H9 (cell line): ENCODE measurements around the gene SERINC3. TPM values are rescaled to one million over a fixed set of nuclear protein-coding genes. Genes with fewer than 3 reads are reported as not detected.

Experiments
- DNase-seq: peaks from one replicate; pipeline ENCODE4 v3.0.0-alpha.2; 2017
- H2AFZ ChIP-seq: one replicate; pipeline ENCODE4 v1.6.1; 2013; ENCODE audit warnings: mild to moderate bottlenecking, low read length, control low read depth, moderate library complexity
- H2AK5ac ChIP-seq: 2 replicates; pipeline ENCODE4 v1.6.1; 2013; ENCODE audit warnings: low read length, control low read depth, mixed read lengths; ENCODE audit not compliant: insufficient read length
- H2BK120ac ChIP-seq: one replicate; pipeline ENCODE4 v1.6.1; 2013; ENCODE audit warnings: low read depth, mild to moderate bottlenecking, low read length, control low read depth, inconsistent platforms; ENCODE audit not compliant: poor library complexity, severe bottlenecking
- H2BK12ac ChIP-seq: 2 replicates; pipeline ENCODE4 v1.6.1; 2013; ENCODE audit warnings: low read length, control low read depth, mixed read lengths, low read depth; ENCODE audit not compliant: insufficient read length
- H2BK15ac ChIP-seq: 2 replicates; pipeline ENCODE4 v1.6.1; 2013; ENCODE audit warnings: low read depth, low read length, control low read depth
- H2BK20ac ChIP-seq: one replicate; pipeline ENCODE4 v1.6.1; 2013; ENCODE audit warnings: low read depth, mild to moderate bottlenecking, low read length, control low read depth, inconsistent platforms; ENCODE audit not compliant: poor library complexity, severe bottlenecking
- H2BK5ac ChIP-seq: 2 replicates; pipeline ENCODE4 v1.6.1; 2013; ENCODE audit warnings: low read length, control low read depth, mixed read lengths; ENCODE audit not compliant: insufficient read length
- H3K14ac ChIP-seq: 2 replicates; pipeline ENCODE4 v1.6.1; 2013; ENCODE audit warnings: low read length, control low read depth; ENCODE audit not compliant: insufficient read depth
- H3K18ac ChIP-seq: 2 replicates; pipeline ENCODE4 v1.6.1; 2013; ENCODE audit warnings: low read depth, mild to moderate bottlenecking, mixed read lengths, low read length, control low read depth; ENCODE audit not compliant: insufficient read length
- H3K23ac ChIP-seq: 2 replicates; pipeline ENCODE4 v1.6.1; 2013; ENCODE audit warnings: low read length, control low read depth, mixed read lengths, low read depth; ENCODE audit not compliant: insufficient read length
- H3K23me2 ChIP-seq: 2 replicates; pipeline ENCODE4 v1.6.1; 2013; ENCODE audit warnings: low read depth, mild to moderate bottlenecking, mixed read lengths, low read length, control low read depth; ENCODE audit not compliant: insufficient read length, poor library complexity, severe bottlenecking
- H3K27ac ChIP-seq: 2 replicates; pipeline ENCODE4 v1.5.1; 2013; ENCODE audit warnings: low read length, control low read depth, mixed read lengths, low read depth; ENCODE audit not compliant: insufficient read length
- H3K27me3 ChIP-seq: 2 replicates; pipeline ENCODE4 v1.6.1; 2013; ENCODE audit warnings: low read length, control low read depth, inconsistent platforms; ENCODE audit not compliant: insufficient read depth
- H3K4ac ChIP-seq: 2 replicates; pipeline ENCODE4 v1.6.1; 2013; ENCODE audit warnings: low read depth, mild to moderate bottlenecking, control low read depth, inconsistent platforms, low read length, moderate library complexity
- H3K4me1 ChIP-seq: 2 replicates; pipeline ENCODE4 v1.6.1; 2013; ENCODE audit warnings: low read length, control low read depth, inconsistent platforms; ENCODE audit not compliant: insufficient read depth
- H3K4me2 ChIP-seq: 2 replicates; pipeline ENCODE4 v1.6.1; 2013; ENCODE audit warnings: low read length, control low read depth, mixed read lengths; ENCODE audit not compliant: insufficient read length, insufficient read depth
- H3K56ac ChIP-seq: 2 replicates; pipeline ENCODE4 v1.6.1; 2013; ENCODE audit warnings: low read depth, mild to moderate bottlenecking, mixed read lengths, low read length, control low read depth; ENCODE audit not compliant: insufficient read length
- H3K79me1 ChIP-seq: 2 replicates; pipeline ENCODE4 v1.6.1; 2013; ENCODE audit warnings: low read depth, mild to moderate bottlenecking, moderate library complexity, low read length, control low read depth, inconsistent platforms; ENCODE audit not compliant: insufficient read depth, poor library complexity, severe bottlenecking
- H3K79me2 ChIP-seq: 2 replicates; pipeline ENCODE4 v1.6.1; 2013; ENCODE audit warnings: low read length, control low read depth, inconsistent platforms; ENCODE audit not compliant: insufficient read depth
- H3K9ac ChIP-seq: 2 replicates; pipeline ENCODE4 v1.6.1; 2013; ENCODE audit warnings: low read length, control low read depth, mixed read lengths; ENCODE audit not compliant: insufficient read length; ENCODE audit errors: extremely low read depth
- H3K9me3 ChIP-seq: one replicate; pipeline ENCODE4 v1.6.1; 2013; ENCODE audit warnings: low read depth, low read length, inconsistent platforms; ENCODE audit not compliant: control insufficient read depth
- H3T11ph ChIP-seq: one replicate; pipeline ENCODE4 v1.6.1; 2013; ENCODE audit warnings: mild to moderate bottlenecking, low read length, control low read depth, inconsistent platforms
- H4K20me1 ChIP-seq: one replicate; pipeline ENCODE4 v1.6.1; 2013; ENCODE audit not compliant: control insufficient read depth, insufficient read length, insufficient read depth
- H4K5ac ChIP-seq: 2 replicates; pipeline ENCODE4 v1.6.1; 2013; ENCODE audit warnings: low read depth, mild to moderate bottlenecking, mixed read lengths, low read length, control low read depth; ENCODE audit not compliant: insufficient read length
- H4K8ac ChIP-seq: replicated peaks from 2 replicates; pipeline ENCODE4 v1.6.1; 2013; ENCODE audit warnings: low read length, control low read depth, mixed read lengths, low read depth; ENCODE audit not compliant: insufficient read length
- H4K91ac ChIP-seq: 2 replicates; pipeline ENCODE4 v1.6.1; 2013; ENCODE audit warnings: low read depth, mild to moderate bottlenecking, moderate library complexity, mixed read lengths, low read length, control low read depth; ENCODE audit not compliant: insufficient read length
- H3K27ac Mint-ChIP-seq, 3 experiments: 2 replicates in 2 of 3; 3 replicates in 1 of 3; pipeline ENCODE4 v1.8.0; 2020 to 2021; ENCODE audit warnings: mixed read lengths in 3 of 3, mild to moderate bottlenecking in 1 of 3, moderate library complexity in 1 of 3
- H3K27me3 Mint-ChIP-seq: 2 replicates; pipeline ENCODE4 v1.8.0; 2021; ENCODE audit warnings: low read depth, mild to moderate bottlenecking, moderate library complexity, mixed read lengths
- H3K36me3 Mint-ChIP-seq, 3 experiments: 2 replicates in 2 of 3; 3 replicates in 1 of 3; pipeline ENCODE4 v1.8.0; 2020 to 2021; ENCODE audit warnings: low read depth in 3 of 3, mixed read lengths in 3 of 3; ENCODE audit not compliant: insufficient read depth in 1 of 3
- H3K4me1 Mint-ChIP-seq, 2 experiments: 2 replicates each; pipeline ENCODE4 v1.8.0; 2020; ENCODE audit warnings: mixed read lengths in 2 of 2
- H3K4me3 Mint-ChIP-seq, 2 experiments: 2 replicates in 1 of 2; 3 replicates in 1 of 2; pipeline ENCODE4 v1.8.0; 2020 to 2021; ENCODE audit warnings: mild to moderate bottlenecking in 2 of 2, mixed read lengths in 2 of 2, moderate library complexity in 1 of 2
- H3K9me3 Mint-ChIP-seq, 2 experiments: 2 replicates in 1 of 2; 3 replicates in 1 of 2; pipeline ENCODE4 v1.8.0; 2020; ENCODE audit warnings: mild to moderate bottlenecking in 2 of 2, mixed read lengths in 2 of 2, moderate library complexity in 1 of 2
- WGBS: extraction: QIAGEN DNeasy Blood & Tissue Kit; methylation state at CpG from one replicate; pipeline ENCODE4 v1.1.7; 2013; ENCODE audit warnings: missing lambda C conversion rate, low lambda C conversion rate, mixed read lengths; ENCODE audit not compliant: insufficient read length; ENCODE audit errors: extremely low coverage; 5-methylcytosine and 5-hydroxymethylcytosine counted together
- total RNA-seq: library from RNA; stranded (reverse); gene quantifications from 2 replicates; pipeline ENCODE4 v1.2.1, GENCODE V29; 2021
- TF ChIP-seq, protein P1 (sequence below): fragments of 200-600 bp; sonication (generic); conservative IDR thresholded peaks from 3 replicates; pipeline ENCODE4 v1.8.0; 2021; ENCODE audit warnings: antibody characterized with exemption, mild to moderate bottlenecking

Gene SERINC3
- total RNA-seq, 1 experiment from 2014 or later = 41.5 TPM

DNA sequence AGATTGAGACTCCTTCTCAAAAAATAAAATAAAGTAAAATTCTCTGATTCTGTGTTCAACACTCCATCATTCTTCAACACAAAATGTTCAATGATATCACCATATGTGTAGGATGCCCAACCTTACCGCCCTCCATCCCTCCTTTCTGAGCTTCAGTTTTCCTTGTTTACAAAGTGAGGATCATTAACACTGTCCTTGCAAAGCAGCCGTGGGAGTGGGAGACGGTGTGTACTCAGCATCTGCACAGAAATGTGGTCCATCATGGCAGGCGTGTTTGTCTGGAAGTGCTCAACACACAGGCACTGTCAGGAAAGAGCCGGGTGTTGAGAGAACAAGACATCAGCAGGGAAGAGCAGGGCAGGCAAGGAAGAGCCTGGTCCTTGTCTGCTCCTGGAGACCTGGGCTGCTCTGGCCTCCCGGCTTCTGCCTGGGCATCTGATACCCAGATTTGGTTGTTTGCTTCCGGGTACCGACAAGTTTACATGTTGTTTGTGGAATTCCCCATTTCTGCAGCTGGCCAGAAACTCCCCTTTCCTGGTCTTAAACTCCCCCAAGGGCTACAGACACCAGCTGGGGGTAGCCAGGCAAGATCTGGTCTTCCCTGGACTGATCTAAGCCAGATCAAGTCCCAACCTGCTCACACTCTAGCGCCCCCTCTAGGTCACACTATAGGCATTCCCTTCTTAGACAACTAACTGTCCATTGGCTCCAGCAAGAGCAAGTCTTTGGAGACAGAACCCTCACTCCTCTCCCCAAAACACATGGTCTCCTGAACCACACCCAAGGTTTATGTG is 72.9 kb downstream of the SERINC3 start:
- Histone ChIP-seq H4K20me1 (no peaks in the 10 kb centered on the region), H3T11ph (no peak overlapping the region), H2BK120ac (no peak overlapping the region), H3K27me3 (no peaks in the 10 kb centered on the region), H3K4me2 (no peak overlapping the region), H3K9me3 (no peaks in the 10 kb centered on the region), H4K8ac (no peak overlapping the region), H3K4ac (no peak overlapping the region), H2BK5ac (no peak overlapping the region), H4K91ac (no peak overlapping the region), H2BK15ac (no peak overlapping the region), H3K23ac (no peak overlapping the region), H3K79me1 (no peaks in the 10 kb centered on the region), H2BK12ac (no peak overlapping the region), H2BK20ac (no peak overlapping the region), H3K56ac (no peak overlapping the region), H3K9ac (no peak overlapping the region), H3K4me1 (no peaks in the 10 kb centered on the region), H2AFZ (no peak overlapping the region), H3K79me2 (no peaks in the 10 kb centered on the region), H3K14ac (no peak overlapping the region), H2AK5ac (no peak overlapping the region), H3K23me2 (no peaks in the 10 kb centered on the region), H3K27ac (no peak overlapping the region), H3K18ac (no peak overlapping the region), H4K5ac (no peak overlapping the region)
- TF ChIP-seq, protein P1, sequence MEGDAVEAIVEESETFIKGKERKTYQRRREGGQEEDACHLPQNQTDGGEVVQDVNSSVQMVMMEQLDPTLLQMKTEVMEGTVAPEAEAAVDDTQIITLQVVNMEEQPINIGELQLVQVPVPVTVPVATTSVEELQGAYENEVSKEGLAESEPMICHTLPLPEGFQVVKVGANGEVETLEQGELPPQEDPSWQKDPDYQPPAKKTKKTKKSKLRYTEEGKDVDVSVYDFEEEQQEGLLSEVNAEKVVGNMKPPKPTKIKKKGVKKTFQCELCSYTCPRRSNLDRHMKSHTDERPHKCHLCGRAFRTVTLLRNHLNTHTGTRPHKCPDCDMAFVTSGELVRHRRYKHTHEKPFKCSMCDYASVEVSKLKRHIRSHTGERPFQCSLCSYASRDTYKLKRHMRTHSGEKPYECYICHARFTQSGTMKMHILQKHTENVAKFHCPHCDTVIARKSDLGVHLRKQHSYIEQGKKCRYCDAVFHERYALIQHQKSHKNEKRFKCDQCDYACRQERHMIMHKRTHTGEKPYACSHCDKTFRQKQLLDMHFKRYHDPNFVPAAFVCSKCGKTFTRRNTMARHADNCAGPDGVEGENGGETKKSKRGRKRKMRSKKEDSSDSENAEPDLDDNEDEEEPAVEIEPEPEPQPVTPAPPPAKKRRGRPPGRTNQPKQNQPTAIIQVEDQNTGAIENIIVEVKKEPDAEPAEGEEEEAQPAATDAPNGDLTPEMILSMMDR = peak; percentile 80
- H3K4me3 Mint-ChIP-seq = no peak overlapping the region
- H3K9me3 Mint-ChIP-seq = no peaks in the 10 kb centered on the region
- H3K4me1 Mint-ChIP-seq = peaks cover 0 to 4% of the 10 kb centered on the region in 2 experiments; a peak in 2 of 4 replicates
- no peaks in the 10 kb centered on the region for H3K36me3 Mint-ChIP-seq
- WGBS = no CpG with 5 or more reads among the region's 9 CpGs
- peak; percentile 79 for DNase-seq
- H3K27ac Mint-ChIP-seq = peak overlapping the region in 1 of 3 experiments; percentile 89; a peak in 1 of 7 replicates
- peaks cover 3% of the 10 kb centered on the region for H3K27me3 Mint-ChIP-seq
